HCT116 (cell line): ENCODE measurements around the gene HOXD8. TPM values are rescaled to one million over a fixed set of nuclear protein-coding genes. Genes with fewer than 3 reads are reported as not detected.

Experiments
- ATAC-seq: fragments of 200-7000 bp; cut with Tn5 transposase; 2 replicates; pipeline ENCODE4 v1.9.1; 2020; ENCODE audit warnings: mild to moderate bottlenecking, moderate library complexity
- Bru-seq: library from RNA; stranded (reverse); fragments of 400-500 nt; gene quantifications from one replicate; lab custom pipeline; 2021; lab: Mats Ljungman, UMichigan
- BruChase-seq, 2 experiments: library from RNA; stranded (reverse); fragments of 400-500 nt; gene quantifications; one replicate each; lab custom pipeline; 2021; lab: Mats Ljungman, UMichigan
- BruUV-seq: library from RNA; stranded (reverse); fragments of 400-500 nt; replicated peaks from 2 replicates; lab custom pipeline; 2021; lab: Mats Ljungman, UMichigan
- CTCF ChIA-PET: fragments of 300-600 bp; sonication (Branson Sonifier 250); formaldehyde crosslinking; loops from one replicate; lab custom pipeline; 2021; ENCODE audit warnings: antibody characterized with exemption; lab: Charles Lee
- POLR2A ChIA-PET: fragments of 300-600, 350-600 bp; sonication (Branson Sonifier 250); formaldehyde crosslinking; loops from one replicate; lab custom pipeline; 2021; ENCODE audit warnings: antibody characterized with exemption; lab: Charles Lee
- RAD21 ChIA-PET, 2 experiments: fragments of 300-600 bp; sonication (Branson Sonifier 250); formaldehyde crosslinking; loops; one replicate each; lab custom pipeline; 2023; ENCODE audit warnings: low total read pairs in 2 of 2; ENCODE audit not compliant: uncharacterized antibody in 2 of 2, unreplicated experiment in 2 of 2, low non-redundant PET in 1 of 2; lab: Charles Lee
- DNase-seq: peaks from one replicate; pipeline ENCODE4 v3.0.0-alpha.2; 2010; ENCODE audit warnings: low read depth, low spot score
- H2AFZ ChIP-seq: fragments of 200-600 bp; shearing (Covaris generic), sonication (generic); 2 replicates; pipeline ENCODE4 v1.6.1; 2017; ENCODE audit warnings: low read depth, mixed run types, mixed read lengths, antibody characterized with exemption, low read length; ENCODE audit not compliant: poor library complexity, severe bottlenecking
- H3K27ac ChIP-seq: 2 replicates; pipeline ENCODE4 v1.5.1; 2012; ENCODE audit warnings: low read depth, low read length
- H3K27me3 ChIP-seq: fragments of 200-600 bp; sonication (generic); 2 replicates; pipeline ENCODE4 v1.6.1; 2016; ENCODE audit warnings: mixed run types, low read length, mixed read lengths; ENCODE audit not compliant: insufficient read depth
- H3K36me3 ChIP-seq, 2 experiments: fragments of 200-500 bp in 1 of 2; fragments of 200-600 bp in 1 of 2; sonication (Bioruptor generic) in 1 of 2; sonication (generic) in 1 of 2; 2 replicates each; pipeline versions ENCODE4 v1.5.1 to v1.6.1; 2014 to 2016; ENCODE audit warnings: low read length in 2 of 2, inconsistent platforms in 1 of 2, mixed read lengths in 1 of 2, mixed run types in 1 of 2; ENCODE audit not compliant: insufficient read depth in 2 of 2, control insufficient read depth in 1 of 2
- H3K4me1 ChIP-seq, 2 experiments: fragments of 200-600 bp in 1 of 2; sonication (generic) in 1 of 2; 2 replicates each; pipeline versions ENCODE4 v1.5.1 to v1.6.1; 2012 to 2017; ENCODE audit warnings: low read length in 2 of 2, inconsistent platforms in 1 of 2, mild to moderate bottlenecking in 1 of 2, mixed read lengths in 1 of 2, mixed run types in 1 of 2, moderate library complexity in 1 of 2; ENCODE audit not compliant: insufficient read depth in 2 of 2, control insufficient read depth in 1 of 2
- H3K4me2 ChIP-seq: fragments of 200-600 bp; sonication (generic); 2 replicates; pipeline ENCODE4 v1.6.1; 2017; ENCODE audit warnings: mixed run types, low read length, mixed read lengths
- H3K4me3 ChIP-seq, 2 experiments: fragments of 200-600 bp in 1 of 2; sonication (generic) in 1 of 2; replicated peaks in 1 of 2; 2 replicates each; pipeline ENCODE4 v1.5.1; 2011 to 2016; ENCODE audit warnings: low read length in 2 of 2, control low read depth in 1 of 2, low read depth in 1 of 2, mild to moderate bottlenecking in 1 of 2, mixed read lengths in 1 of 2, mixed run types in 1 of 2
- H3K79me2 ChIP-seq: fragments of 200-600 bp; sonication (generic); 2 replicates; pipeline ENCODE4 v1.6.1; 2017; ENCODE audit warnings: mild to moderate bottlenecking, mixed run types, low read length, moderate library complexity, mixed read lengths; ENCODE audit not compliant: insufficient read depth
- H3K9ac ChIP-seq: fragments of 200-600 bp; sonication (generic); 2 replicates; pipeline ENCODE4 v1.6.1; 2016; ENCODE audit warnings: low read length, mixed read lengths
- H3K9me2 ChIP-seq: fragments of 200-600 bp; sonication (generic), shearing (Covaris generic); 2 replicates; pipeline ENCODE4 v1.6.1; 2017; ENCODE audit warnings: mixed run types, mild to moderate bottlenecking, moderate library complexity; ENCODE audit not compliant: insufficient read depth
- H3K9me3 ChIP-seq, 2 experiments: fragments of 200-500 bp in 1 of 2; fragments of 200-600 bp in 1 of 2; sonication (Bioruptor generic) in 1 of 2; sonication (generic) in 1 of 2; 2 replicates each; pipeline ENCODE4 v1.6.1; 2014 to 2017; ENCODE audit warnings: low read length in 2 of 2, mixed read lengths in 2 of 2, inconsistent platforms in 1 of 2, low read depth in 1 of 2, mild to moderate bottlenecking in 1 of 2, mixed run types in 1 of 2, moderate library complexity in 1 of 2; ENCODE audit not compliant: control insufficient read depth in 1 of 2, insufficient read depth in 1 of 2
- H4K20me1 ChIP-seq: fragments of 200-600 bp; sonication (generic), shearing (Covaris generic); 2 replicates; pipeline ENCODE4 v1.6.1; 2017; ENCODE audit warnings: mixed run types, mild to moderate bottlenecking, moderate library complexity; ENCODE audit not compliant: insufficient read depth
- ATF3 ChIP-seq: IDR thresholded peaks from 2 replicates; pipeline ENCODE4 v1.6.1; 2012
- CBX3 ChIP-seq: IDR thresholded peaks from 2 replicates; pipeline ENCODE4 v1.6.1; 2012; ENCODE audit warnings: low read depth
- CEBPB ChIP-seq: IDR thresholded peaks from 2 replicates; pipeline ENCODE4 v1.6.1; 2012; ENCODE audit warnings: low read depth
- CTCF ChIP-seq, 3 experiments: fragments of 200-600 bp in 1 of 3; sonication (generic) in 1 of 3; IDR thresholded peaks in 2 of 3; conservative IDR thresholded peaks in 1 of 3; 2 replicates each; pipeline ENCODE4 v1.5.1; 2012 to 2017; ENCODE audit warnings: low read depth in 2 of 3, low read length in 2 of 3, antibody characterized with exemption in 1 of 3, borderline replicate concordance in 1 of 3, control low read depth in 1 of 3, mild to moderate bottlenecking in 1 of 3, mixed read lengths in 1 of 3, mixed run types in 1 of 3, moderate library complexity in 1 of 3; ENCODE audit not compliant: insufficient read depth in 1 of 3
- EGR1 ChIP-seq: IDR thresholded peaks from 2 replicates; pipeline ENCODE4 v1.6.1; 2012; ENCODE audit warnings: low read depth
- ELF1 ChIP-seq: IDR thresholded peaks from 2 replicates; pipeline ENCODE4 v1.6.1; 2012; ENCODE audit warnings: low read depth, borderline replicate concordance
- EZH2 ChIP-seq: fragments of 200-600 bp; sonication (generic); IDR thresholded peaks from 2 replicates; pipeline ENCODE4 v1.6.1; 2017; ENCODE audit warnings: antibody characterized with exemption, mixed run types
- EZH2phosphoT487 ChIP-seq: fragments of 200-600 bp; IDR thresholded peaks from 2 replicates; pipeline ENCODE4 v1.6.1; 2018; ENCODE audit warnings: antibody characterized with exemption, borderline replicate concordance
- FOSL1 ChIP-seq: IDR thresholded peaks from 2 replicates; pipeline ENCODE4 v1.6.1; 2012; ENCODE audit warnings: low read depth
- JUND ChIP-seq: IDR thresholded peaks from 2 replicates; pipeline ENCODE4 v1.6.1; 2012
- MAX ChIP-seq: IDR thresholded peaks from 2 replicates; pipeline ENCODE4 v1.6.1; 2012
- POLR2A ChIP-seq: IDR thresholded peaks from 2 replicates; pipeline ENCODE4 v1.7.0; 2011; ENCODE audit warnings: borderline replicate concordance; ENCODE audit not compliant: insufficient read depth, insufficient read length; ENCODE audit errors: extremely low read depth
- RAD21 ChIP-seq: IDR thresholded peaks from 2 replicates; pipeline ENCODE4 v1.6.1; 2012; ENCODE audit warnings: low read depth, mild to moderate bottlenecking
- REST ChIP-seq: IDR thresholded peaks from 2 replicates; pipeline ENCODE4 v1.6.1; 2012; ENCODE audit warnings: low read depth
- SIN3A ChIP-seq: IDR thresholded peaks from 2 replicates; pipeline ENCODE4 v1.6.1; 2012; ENCODE audit warnings: low read depth
- YY1 ChIP-seq: IDR thresholded peaks from 2 replicates; pipeline ENCODE4 v1.6.1; 2011; ENCODE audit warnings: low read length, low read depth, moderate library complexity, mild to moderate bottlenecking; ENCODE audit not compliant: insufficient replicate concordance; ENCODE audit errors: extremely low read depth
- ZFX ChIP-seq: fragments of 450-650 bp; IDR thresholded peaks from 2 replicates; pipeline ENCODE4 v1.6.1; 2017
- ZNF274 ChIP-seq: fragments of 200-500 bp; sonication (Bioruptor generic); IDR thresholded peaks from 2 replicates; pipeline ENCODE4 v1.6.1; 2014; ENCODE audit warnings: mild to moderate bottlenecking, low read depth, low read length, inconsistent platforms
- intact Hi-C: fragments of 100-400 bp; cut with micrococcal nuclease; formaldehyde crosslinking; loops from 2 replicates; pipeline ENCODE4 v1.10.0; 2022
- long read RNA-seq: library from polyadenylated mRNA; unstranded; transcript quantifications from one replicate; pipeline ENCODE4 v2.0.0, GENCODE V29; 2021; ENCODE audit not compliant: unreplicated experiment
- polyA plus RNA-seq: library from polyadenylated mRNA; unstranded; fragments of >200 nt; gene quantifications from 2 replicates; pipeline ENCODE4 v1.2.1, GENCODE V29; 2012; ENCODE audit warnings: missing spikeins
- total RNA-seq: library from RNA; stranded (reverse); gene quantifications from one replicate; pipeline ENCODE4 v1.2.1, GENCODE V29; 2021; ENCODE audit not compliant: unreplicated experiment

HOXD8 gene
- total RNA-seq (6.0 TPM), Bru-seq, nascent RNA (percentile 52 among the genes with signal in this experiment), BruChase-seq, experiment 1, labeled RNA remaining after a 6-hour chase (percentile 77 among the genes with signal in this experiment), BruChase-seq, experiment 2, labeled RNA remaining after a 2-hour chase (percentile 62 among the genes with signal in this experiment)
- polyA plus RNA-seq = 2.3 and 3.0 TPM in 2 replicates
- long read RNA-seq, partial matches to known transcripts = 0 of 8 reads
- long read RNA-seq, other reads (novel, unspliced or antisense) = 1 of 8 reads

- Histone ChIP-seq H3K79me2 (no peaks in the 10 kb centered on the region), H3K4me1 (peaks cover 6 to 17% of the 10 kb centered on the region in 2 experiments; a peak in 3 of 4 replicates), H3K36me3 (no peaks in the 10 kb centered on the region), H3K27ac (peak within 1 kb of the TSS; percentile 69), H3K4me3 (peak within 1 kb of the TSS; percentile 40 to 58), H3K27me3 (no peaks in the 10 kb centered on the region), H3K9ac (peak within 1 kb of the TSS; percentile 32), H3K9me3 (no peaks in the 10 kb centered on the region), H2AFZ (peak within 1 kb of the TSS; percentile 96), H3K4me2 (peak within 1 kb of the TSS; percentile 84), H3K9me2 (no peaks in the 10 kb centered on the region), H4K20me1 (no peaks in the 10 kb centered on the region)
- ChIA-PET RAD21 (no interaction called here), POLR2A (no interaction called here), CTCF (interaction anchor here (2.8 to 3.9 kb wide), 5 partner anchors 11 to 1020 kb away, joined by 15 to 36 read pairs (median 31); no protein-coding TSS in a partner anchor)
- ATAC-seq (peak; percentile 62), DNase-seq (peak; percentile 59)
- no TSS peak for BruUV-seq
- intact Hi-C loops = loop anchor here (5.0 kb wide), 3 partner anchors 703 to 1628 kb away; no protein-coding TSS in a partner anchor
- peak; percentile 84 for TF ChIP-seq SIN3A
- no peak for TF ChIP-seq ELF1
- no peak; the same call in 1 of the 2 replicates for TF ChIP-seq JUND
- TF ChIP-seq CBX3 = peak; percentile 71; the same call in 1 of the 2 replicates
- TF ChIP-seq FOSL1 = no peak; the same call in 1 of the 2 replicates
- no peak for TF ChIP-seq CTCF (IDR thresholded peaks at IDR 0.05 in 2 of 3, conservative IDR thresholded peaks at IDR 0.05 in 1 of 3; ENCODE audit: borderline replicate concordance in 1 of 3, insufficient read depth in 1 of 3, low read depth in 2 of 3, low read length in 2 of 3)
- no peak for TF ChIP-seq EZH2
- TF ChIP-seq ZFX = no peak
- no peak for TF ChIP-seq EZH2phosphoT487
- peak; percentile 87 for TF ChIP-seq MAX
- TF ChIP-seq POLR2A = no peak
- no peak for TF ChIP-seq RAD21
- no peak for TF ChIP-seq CEBPB
- TF ChIP-seq ZNF274 = no peak
- peak; percentile 66 for TF ChIP-seq YY1
- no peak for TF ChIP-seq REST
- TF ChIP-seq EGR1 = no peak
- no peak for TF ChIP-seq ATF3
Observed at GRCh38 chr2:176128982-176129796, at the start of gene HOXD8. Gene HOXD8, plus strand, starts transcription at chr2:176129705. Its CDS starts 662 bp downstream, at chr2:176130367.
